GM19328 (cell line): ENCODE measurements around the gene DDX3X.
"Not testable (repeated sequence)": the region's sequence is repeated elsewhere in the genome, so short reads cannot be mapped to it uniquely, and the experiment has no call there.

Experiments used
- ATAC-seq: cut with Tn5 transposase; IDR thresholded peaks from one replicate; pipeline ENCODE4 v1.9.1; 2021; ENCODE audit warnings: mild to moderate bottlenecking, moderate library complexity; ENCODE audit not compliant: unreplicated experiment

Gene DDX3X

GRCh38 chrX:41369152-41369551 lies 35.2 kb downstream of the DDX3X start:
- ATAC-seq: no peak

DNA sequence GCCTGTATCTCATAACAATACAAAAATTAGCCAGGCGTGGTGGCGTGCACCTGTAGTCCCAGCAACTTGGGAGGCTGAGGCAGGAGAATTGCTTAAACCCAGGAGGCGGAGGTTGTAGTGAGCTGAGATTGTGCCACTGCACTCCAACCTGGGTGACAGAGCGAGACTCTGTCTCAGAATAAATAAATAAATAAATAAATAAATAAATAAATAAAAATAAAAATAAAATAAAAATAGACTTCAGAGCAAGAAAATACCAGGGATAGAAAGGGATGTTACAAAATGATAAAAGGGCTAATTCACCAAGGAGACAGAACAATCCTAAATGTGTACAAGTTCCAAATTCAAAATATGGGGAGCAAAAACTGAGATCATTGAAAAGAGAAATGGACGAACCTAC lies 37.6 kb downstream of the DDX3X start:
- ATAC-seq: not testable (repeated sequence)

GRCh38 chrX:41373989-41374606 lies 40.1 kb downstream of the DDX3X start:
- ATAC-seq: no peak

GRCh38 chrX:41377624-41378023 lies 43.7 kb downstream of the DDX3X start:
- ATAC-seq: no peak

DNA sequence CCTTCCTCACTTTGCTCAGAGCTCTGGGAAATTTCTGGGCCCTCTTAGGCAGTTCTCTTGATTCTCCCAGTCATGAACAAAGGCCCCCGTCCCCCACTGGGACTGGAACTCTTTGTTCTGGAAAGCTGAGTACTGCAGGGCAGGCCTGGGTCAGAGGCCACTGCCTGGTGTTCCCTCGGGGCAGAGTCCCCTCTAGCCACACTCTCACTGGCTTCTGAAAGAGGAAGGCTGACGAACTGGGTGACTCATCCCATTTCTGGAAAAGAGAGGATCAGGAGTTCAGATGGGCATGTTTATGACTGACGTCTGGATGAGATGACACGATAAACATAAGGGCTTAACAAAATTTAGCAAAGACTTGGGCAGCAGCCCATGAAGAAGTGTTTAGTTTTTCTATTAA lies 47.7 kb downstream of the DDX3X start:
- ATAC-seq: no peak

GRCh38 chrX:41382714-41383645 lies 49.0 kb downstream of the DDX3X start:
- no peak for ATAC-seq

DNA sequence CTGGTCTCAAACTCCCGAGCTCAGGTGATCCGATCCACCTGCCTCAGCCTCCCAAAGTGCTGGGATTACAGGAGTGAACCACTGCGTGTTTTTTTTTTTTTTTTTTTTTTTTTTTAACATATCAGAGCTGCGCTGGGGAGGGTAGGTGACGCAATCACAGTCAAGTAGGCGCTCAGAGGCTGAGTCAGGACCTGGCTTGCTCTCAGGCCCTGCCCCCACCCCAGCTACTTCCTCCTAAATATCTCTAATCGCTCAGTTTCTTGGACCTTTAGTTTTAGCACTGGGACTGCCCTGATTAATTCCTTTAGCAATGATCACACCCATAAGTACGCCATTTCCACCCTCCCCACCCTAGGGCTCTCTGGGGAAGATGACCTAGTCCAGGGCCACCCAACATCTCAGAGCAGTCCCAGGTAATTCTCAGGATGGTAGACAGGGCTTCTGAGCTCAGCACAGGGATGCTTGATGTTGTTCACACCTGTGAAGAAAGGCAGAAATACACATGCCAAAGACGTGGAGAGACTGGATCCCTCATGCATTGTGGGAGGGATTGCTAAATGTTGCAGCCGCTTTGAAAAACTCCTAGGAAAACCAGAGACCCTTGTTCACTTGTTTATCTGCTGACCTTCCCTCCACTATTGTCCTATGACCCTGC lies 50.2 kb downstream of the DDX3X start:
- no peak for ATAC-seq

- ATAC-seq: no peak
Measured at GRCh38 chrX:41386222-41386990, 52.4 kb downstream of the DDX3X start.

- ATAC-seq: no peak
Measured at GRCh38 chrX:41388543-41388942, 54.6 kb downstream of the DDX3X start.

DNA sequence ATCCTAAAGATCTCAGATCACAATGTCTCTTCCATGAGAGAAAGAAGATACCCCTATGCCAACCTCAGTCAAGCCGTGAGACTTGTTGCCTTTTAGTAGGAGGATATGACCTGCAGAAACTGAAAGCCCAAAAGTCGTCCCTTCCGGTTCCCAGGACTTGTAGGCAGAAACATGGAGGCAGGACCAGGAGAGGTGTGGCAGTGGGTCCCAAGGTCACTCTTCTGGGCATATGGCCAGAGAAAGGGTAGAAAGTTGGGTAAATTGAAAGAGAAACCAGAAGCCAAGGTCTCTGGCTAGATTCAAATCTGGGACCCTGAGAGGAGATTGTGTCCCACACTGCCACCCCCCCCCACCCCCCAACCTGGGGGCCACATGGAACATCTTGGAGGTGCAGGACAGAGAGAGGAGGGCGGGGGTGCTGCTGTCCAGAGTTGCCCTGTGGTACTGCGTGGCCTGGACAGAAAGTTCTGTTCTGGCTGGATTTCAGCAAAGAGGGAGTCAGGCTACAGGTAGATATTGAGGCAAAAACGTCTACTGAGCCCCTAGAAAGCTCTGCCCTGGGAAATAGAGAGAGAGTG lies 55.4 kb downstream of the DDX3X start:
- ATAC-seq: no peak

- not testable (repeated sequence) for ATAC-seq
Measured at GRCh38 chrX:41390576-41390975, 56.6 kb downstream of the DDX3X start.

GRCh38 chrX:41391606-41392005 lies 57.6 kb downstream of the DDX3X start:
- no peak for ATAC-seq

GRCh38 chrX:41394293-41394692 lies 60.3 kb downstream of the DDX3X start:
- ATAC-seq: no peak

DNA sequence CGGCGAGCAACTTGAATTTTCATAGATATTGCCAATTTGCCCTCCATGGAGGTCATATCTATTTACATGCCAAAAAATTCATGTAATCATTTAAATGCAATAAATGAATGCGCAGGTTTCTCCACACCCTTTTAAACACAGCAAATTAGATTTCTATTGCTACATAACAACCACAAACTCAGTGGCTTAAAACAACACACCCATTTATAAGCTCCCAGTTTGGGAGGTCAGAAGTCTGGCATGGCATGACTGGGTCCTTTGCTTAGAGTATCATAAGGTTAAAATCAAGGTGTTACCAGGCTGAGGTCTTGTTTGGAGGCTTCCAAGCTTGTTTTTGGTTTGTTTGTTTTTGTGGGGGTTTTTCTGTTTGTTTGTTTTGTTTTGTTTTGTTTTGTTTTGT lies 63.3 kb downstream of the DDX3X start:
- no peak for ATAC-seq

DNA sequence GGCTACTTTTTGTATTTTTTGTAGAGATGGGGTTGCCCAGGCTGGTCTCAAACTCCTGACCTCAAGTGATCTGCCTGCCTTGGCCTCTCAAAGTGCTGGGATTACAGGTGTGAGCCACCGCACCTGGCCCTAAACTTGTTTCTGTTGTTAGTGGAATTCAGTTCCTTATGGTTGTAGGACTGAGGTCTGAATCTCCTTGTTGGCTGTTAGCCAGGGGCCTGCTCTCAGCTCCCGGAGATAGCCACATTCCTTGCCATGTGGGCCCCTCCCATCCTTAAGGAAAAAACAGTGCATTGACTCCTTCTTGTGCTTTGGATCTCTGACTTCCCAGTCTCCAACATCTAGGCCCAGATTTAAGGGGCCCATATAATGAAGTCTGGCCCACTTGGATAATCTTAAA lies 63.8 kb downstream of the DDX3X start:
- no peak for ATAC-seq

- not testable (repeated sequence) for ATAC-seq
Measured at GRCh38 chrX:41402556-41402955, 68.6 kb downstream of the DDX3X start.

DNA sequence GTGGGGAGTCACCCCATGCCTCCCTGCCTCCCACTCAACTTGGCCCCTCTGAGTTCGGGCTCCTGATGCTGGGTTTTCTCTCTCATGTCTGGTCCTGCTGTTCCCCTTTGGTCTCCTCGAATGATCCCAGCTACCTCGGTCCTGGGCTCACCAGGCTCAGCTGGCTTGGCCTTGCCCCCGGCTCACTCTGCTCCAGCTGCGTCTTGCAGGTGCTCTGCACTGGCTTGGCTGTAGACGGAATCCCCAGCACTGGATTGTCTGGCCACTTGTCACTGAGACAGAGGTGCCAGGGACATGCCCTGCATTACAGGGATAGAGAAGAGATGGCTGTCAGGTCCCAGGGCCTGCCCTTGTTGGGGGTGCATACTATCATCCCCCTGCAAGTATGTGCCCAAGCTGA lies 71.6 kb downstream of the DDX3X start:
- ATAC-seq: no peak

DNA sequence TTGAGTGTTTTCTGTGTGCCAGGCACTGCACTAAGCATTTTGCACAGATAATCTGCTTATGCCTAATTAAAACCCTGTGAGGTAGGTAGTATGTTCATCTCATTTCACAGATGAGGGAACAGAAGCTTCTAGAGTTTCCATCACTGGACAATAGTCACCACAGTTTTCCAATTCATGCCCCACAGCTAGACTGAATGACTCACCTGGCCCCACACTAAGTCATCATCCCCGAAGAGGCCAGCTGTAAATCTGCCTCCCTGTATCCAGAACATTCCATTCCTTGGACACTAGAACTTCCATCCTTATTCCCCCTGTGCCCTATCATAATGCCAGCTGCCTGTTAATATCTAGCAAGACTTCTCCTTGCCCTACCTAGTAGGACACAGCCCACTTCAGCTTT lies 72.2 kb downstream of the DDX3X start:
- no peak for ATAC-seq

DNA sequence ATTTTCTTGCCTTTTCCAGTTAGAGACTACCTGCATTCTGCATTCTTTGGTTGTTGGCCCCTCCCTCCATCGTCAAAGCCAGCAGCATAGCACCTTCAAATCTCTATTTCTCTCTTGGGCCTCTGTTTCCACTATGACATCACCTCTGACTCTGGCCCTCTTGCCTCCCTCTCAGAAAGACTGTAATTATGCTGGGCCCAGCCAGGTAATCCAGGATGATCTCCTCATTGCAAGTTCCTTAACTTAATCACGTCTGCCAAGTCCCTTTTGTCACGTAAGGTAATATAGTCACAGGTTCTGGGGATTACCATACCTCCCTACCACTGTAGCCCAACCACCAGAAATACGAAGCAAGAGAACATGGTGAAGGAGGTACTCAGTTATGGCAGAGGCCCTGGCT lies 73.9 kb downstream of the DDX3X start:
- no peak for ATAC-seq

DNA sequence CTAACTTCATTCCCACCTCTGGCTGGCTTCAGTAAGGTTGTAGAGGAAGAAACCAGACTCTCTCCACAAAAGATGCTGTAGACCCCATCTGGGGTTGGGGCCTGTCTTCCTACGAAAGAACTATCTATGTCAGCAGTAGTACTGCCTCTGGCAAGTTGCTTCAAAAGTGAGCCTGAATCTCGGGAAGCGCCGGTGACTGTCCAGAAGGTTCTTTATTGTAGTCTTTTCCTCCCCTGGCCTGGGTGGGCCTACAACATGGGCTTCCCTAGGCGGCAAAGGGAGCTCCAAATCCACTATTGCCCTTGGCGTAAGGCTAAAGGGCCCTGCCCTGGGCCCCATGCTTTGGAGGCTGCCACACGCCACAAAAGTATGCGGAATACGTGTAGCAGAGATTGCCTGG lies 74.6 kb downstream of the DDX3X start:
- ATAC-seq: no peak

DNA sequence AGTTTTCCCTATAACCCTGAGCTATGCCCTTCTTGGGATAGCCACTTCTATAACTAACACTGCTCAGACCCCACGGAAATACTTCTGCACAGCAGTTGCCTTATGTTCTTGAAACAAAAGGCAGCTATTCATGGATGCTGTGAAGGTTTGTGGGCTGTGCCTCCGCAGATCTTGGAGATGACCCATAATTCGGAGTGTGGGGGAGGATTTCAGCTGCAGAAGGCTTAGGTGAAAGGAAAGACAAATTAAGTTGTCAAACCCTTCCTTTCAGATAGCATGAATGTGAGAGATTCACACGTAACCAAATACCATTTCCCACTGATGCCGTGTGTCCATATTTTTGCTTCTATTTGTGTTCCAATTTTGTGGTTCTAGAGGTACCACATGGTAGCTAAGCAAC lies 75.0 kb downstream of the DDX3X start:
- no peak for ATAC-seq
